Bronchial epithelial cell (primary cell): ENCODE measurements around the gene KRTAP12-2. TPM values are rescaled to one million over a fixed set of nuclear protein-coding genes. Genes with fewer than 3 reads are reported as not detected.
"Not testable (repeated sequence)": the region's sequence is repeated elsewhere in the genome, so short reads cannot be mapped to it uniquely, and the experiment has no call there.

Experiments
- DNase-seq: peaks from one replicate; pipeline ENCODE4 v3.0.0-alpha.2; 2010; ENCODE audit warnings: low read depth
- FAIRE-seq: peaks from 2 replicates; lab custom pipeline; 2011; peaks lifted over from hg19 to GRCh38; lab: Jason Lieb, UNC
- H3K27me3 ChIP-seq: 2 replicates; pipeline ENCODE4 v1.5.1; 2011; ENCODE audit warnings: low read length; ENCODE audit not compliant: control insufficient read depth, insufficient read depth
- H3K36me3 ChIP-seq: 2 replicates; pipeline ENCODE4 v1.5.1; 2011; ENCODE audit warnings: low read length; ENCODE audit not compliant: control insufficient read depth, insufficient read depth
- H3K4me3 ChIP-seq: 2 replicates; pipeline ENCODE4 v1.5.1; 2011; ENCODE audit warnings: mild to moderate bottlenecking, low read depth, low read length, control low read depth
- total RNA-seq: library from RNA; depleted of rRNA; stranded (reverse); fragments of >200 nt; gene quantifications from 2 replicates; pipeline ENCODE4 v1.2.1, GENCODE V29; 2014
- TF ChIP-seq, protein P1 (sequence below): IDR thresholded peaks from 2 replicates; pipeline ENCODE4 v1.5.1; 2011; ENCODE audit warnings: mild to moderate bottlenecking, moderate library complexity, low read length, control low read depth, inconsistent platforms; ENCODE audit not compliant: insufficient read depth, severe bottlenecking

Gene KRTAP12-2
- total RNA-seq, 1 donor from 2014 or later, result not detected

DNA sequence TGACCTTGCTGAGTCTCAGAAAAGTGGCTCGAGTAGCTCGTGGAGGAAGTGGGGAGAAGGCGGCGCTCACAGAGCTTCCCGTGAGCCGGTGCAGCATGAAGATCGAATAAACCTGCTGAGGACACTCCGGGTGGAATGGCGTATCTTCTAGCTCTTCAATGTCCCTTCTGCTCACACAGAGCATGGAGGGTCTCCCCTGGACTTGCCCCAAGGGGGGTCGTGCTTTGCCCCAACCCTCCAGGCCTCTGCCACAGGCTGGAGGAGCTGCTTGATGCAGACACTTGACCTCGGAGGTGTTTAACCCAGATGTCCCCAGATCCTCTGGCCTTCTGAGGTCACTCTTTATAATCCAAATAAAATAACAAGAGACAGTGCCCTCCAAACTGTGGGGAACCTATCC is 28.0 kb upstream of the KRTAP12-2 start:
- TF ChIP-seq, protein P1, sequence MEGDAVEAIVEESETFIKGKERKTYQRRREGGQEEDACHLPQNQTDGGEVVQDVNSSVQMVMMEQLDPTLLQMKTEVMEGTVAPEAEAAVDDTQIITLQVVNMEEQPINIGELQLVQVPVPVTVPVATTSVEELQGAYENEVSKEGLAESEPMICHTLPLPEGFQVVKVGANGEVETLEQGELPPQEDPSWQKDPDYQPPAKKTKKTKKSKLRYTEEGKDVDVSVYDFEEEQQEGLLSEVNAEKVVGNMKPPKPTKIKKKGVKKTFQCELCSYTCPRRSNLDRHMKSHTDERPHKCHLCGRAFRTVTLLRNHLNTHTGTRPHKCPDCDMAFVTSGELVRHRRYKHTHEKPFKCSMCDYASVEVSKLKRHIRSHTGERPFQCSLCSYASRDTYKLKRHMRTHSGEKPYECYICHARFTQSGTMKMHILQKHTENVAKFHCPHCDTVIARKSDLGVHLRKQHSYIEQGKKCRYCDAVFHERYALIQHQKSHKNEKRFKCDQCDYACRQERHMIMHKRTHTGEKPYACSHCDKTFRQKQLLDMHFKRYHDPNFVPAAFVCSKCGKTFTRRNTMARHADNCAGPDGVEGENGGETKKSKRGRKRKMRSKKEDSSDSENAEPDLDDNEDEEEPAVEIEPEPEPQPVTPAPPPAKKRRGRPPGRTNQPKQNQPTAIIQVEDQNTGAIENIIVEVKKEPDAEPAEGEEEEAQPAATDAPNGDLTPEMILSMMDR, result no peak
- no peaks in the 10 kb centered on the region for H3K27me3 ChIP-seq
- FAIRE-seq, result no peak
- DNase-seq, result no peak
- H3K4me3 ChIP-seq, result no peak overlapping the region
- no peaks in the 10 kb centered on the region for H3K36me3 ChIP-seq

DNA sequence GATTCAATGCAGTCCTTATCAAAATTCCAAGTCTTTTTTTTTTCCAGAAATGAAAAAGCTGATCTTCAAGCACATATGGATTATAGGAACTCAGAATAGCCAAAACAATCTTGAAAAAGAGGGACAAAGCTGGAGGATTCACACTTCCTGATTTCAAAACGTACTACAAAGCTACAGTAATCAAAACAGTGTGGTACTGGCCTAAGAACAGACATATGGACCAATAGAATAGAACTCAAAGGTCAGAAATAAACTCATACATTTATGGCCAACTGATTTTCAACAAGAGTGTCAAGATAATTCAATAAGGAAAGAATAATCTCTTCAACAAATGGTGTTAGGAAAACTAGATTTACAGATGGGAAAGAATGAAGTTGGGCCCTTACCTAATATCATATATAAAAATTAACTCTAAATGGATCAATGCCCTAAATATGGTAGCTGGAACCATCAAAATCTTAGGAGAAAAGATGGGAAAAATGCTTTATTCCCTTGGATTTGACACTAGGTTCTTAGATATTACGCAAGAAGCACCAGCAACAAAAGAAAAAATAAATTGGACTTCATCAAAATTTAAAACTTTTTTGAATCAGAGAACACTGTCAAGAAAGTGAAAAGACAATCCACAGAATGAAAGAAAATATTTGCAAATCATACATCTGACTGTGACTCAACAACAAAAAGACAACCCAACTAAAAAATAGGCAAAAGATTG is 26.2 kb upstream of the KRTAP12-2 start:
- DNase-seq (no peak), FAIRE-seq (no peak)
- Histone ChIP-seq H3K4me3 (no peak overlapping the region), H3K27me3 (no peaks in the 10 kb centered on the region), H3K36me3 (no peaks in the 10 kb centered on the region)
- TF ChIP-seq, protein P1, result no peak

DNA sequence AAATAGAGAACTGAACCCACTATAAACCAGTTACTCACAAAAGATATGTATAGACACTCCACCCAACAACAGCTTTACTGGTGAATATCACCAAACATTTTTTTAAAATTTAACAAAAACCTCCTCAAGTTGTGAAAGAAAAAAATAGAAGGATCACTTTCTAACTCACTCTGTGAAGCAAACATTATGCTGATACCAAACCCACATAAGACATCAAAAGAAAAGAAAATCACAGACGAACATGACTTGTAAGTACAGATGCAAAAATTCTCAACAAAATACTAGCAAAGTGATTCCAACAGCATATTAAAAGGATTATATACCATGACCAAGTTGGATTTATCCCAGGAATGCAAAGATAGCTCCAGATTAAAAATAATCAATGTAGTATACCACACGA is 25.0 kb upstream of the KRTAP12-2 start:
- H3K36me3 ChIP-seq, result no peaks in the 10 kb centered on the region
- FAIRE-seq (no peak), DNase-seq (no peak)
- H3K4me3 ChIP-seq, result no peak overlapping the region
- TF ChIP-seq, protein P1, result no peak
- H3K27me3 ChIP-seq, result no peaks in the 10 kb centered on the region

DNA sequence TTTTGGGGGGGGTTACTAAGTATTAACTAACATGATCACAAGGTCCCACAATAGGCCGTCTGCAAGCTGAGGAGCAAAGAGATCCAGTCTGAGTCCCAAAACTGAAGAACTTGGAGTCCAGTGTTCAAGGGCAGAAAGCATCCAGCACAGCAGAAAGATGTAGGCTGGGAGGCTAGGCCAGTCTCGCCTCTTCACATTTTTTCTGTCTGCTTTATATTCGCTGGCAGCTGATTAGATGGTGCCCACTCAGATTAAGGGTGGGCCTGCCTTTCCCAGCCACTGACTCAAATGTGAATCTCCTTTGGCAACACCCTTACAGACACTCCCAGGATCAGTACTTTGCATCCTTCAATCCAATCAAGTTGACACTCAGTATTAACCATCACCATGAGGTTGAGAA is 23.0 kb upstream of the KRTAP12-2 start:
- H3K27me3 ChIP-seq, DNase-seq, FAIRE-seq: not testable (repeated sequence)

DNA sequence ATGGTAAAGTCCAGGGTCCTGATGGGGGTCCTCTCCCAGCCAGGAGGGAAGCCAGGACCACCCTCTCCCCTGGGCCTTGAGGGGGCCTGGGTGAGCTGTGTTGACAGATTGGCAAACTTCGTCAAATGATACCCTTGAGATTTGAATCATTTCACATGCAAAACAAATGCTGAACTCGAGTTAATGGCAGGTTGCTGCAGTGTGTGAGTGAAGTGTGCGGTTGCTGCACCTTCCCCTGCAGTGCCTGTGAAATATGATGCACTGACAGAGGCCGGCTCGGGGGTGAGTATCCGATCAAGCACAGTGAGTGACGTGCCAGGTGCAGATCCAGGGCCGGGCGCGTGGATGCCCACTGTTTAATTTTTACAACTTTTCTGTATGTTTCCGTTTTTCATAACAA is 20.9 kb upstream of the KRTAP12-2 start:
- no peaks in the 10 kb centered on the region for H3K27me3 ChIP-seq
- no peak for DNase-seq

More for the DNA sequence above, 23.0 kb upstream of the KRTAP12-2 start:
- not testable (repeated sequence) for H3K4me3 ChIP-seq, H3K36me3 ChIP-seq

DNA sequence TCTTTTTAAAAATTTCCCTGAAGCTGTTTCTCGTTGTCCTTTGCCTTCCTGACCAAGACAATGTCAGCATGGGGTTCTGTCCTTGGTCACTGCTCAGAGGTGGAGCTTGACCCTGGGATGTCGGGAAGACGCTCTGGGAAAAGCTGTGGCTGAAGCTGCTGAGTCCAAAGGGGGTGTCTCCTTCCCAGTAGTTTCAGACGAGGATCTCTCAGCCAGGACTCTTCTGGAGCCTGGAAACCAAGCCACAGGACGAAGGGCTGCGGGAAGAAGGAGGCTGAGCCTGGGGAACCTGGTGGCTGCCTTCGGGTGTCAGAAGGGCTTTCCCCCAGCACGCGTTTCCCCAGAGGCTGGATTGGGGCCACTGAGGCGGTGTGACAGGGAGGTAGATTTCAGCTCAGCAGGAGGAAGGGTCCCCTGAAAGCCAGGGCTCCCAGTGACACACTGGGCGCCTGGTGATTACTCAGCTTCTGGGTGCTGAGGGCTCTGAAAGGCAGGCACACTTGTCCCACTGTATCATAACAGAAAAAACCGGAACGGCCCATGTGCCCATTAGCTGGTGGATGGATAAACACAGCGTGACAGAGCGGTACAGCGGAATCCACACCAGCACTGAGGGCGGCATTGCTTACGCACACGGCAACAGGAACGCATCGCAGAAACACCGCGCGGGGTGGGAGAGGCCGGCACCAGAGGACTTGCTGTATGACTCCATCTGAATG is 20.3 kb upstream of the KRTAP12-2 start:
- TF ChIP-seq, protein P1, result no peak
- no peak for FAIRE-seq

More for the DNA sequence above, 20.9 kb upstream of the KRTAP12-2 start:
- H3K4me3 ChIP-seq, result no peak overlapping the region
- no peak for FAIRE-seq
- TF ChIP-seq, protein P1, result no peak
- H3K36me3 ChIP-seq, result no peaks in the 10 kb centered on the region

More for the DNA sequence above, 20.3 kb upstream of the KRTAP12-2 start:
- H3K36me3 ChIP-seq, result no peaks in the 10 kb centered on the region
- no peak for DNase-seq
- no peak overlapping the region for H3K4me3 ChIP-seq
- no peaks in the 10 kb centered on the region for H3K27me3 ChIP-seq
